Stimulated activated CD8-positive, alpha-beta memory T cell treated with anti-CD3 and anti-CD28 coated beads, Interleukin-2, amount 100 ng/mL, for 1 hour (primary cell): ENCODE measurements around the gene ALAS2.
"Not testable (repeated sequence)": the region's sequence is repeated elsewhere in the genome, so short reads cannot be mapped to it uniquely, and the experiment has no call there.

ENCODE experiments used
- DNase-seq, 2 donors: peaks; one replicate each; pipeline ENCODE4 v3.0.0-alpha.2; 2020; ENCODE audit warnings: low read depth in 2 of 2

ALAS2 gene

GRCh38 chrX:55030271-55031205, at the start of gene ALAS2:
TSS of gene ALAS2 (minus strand) at chrX:55030977. CDS start at chrX:55026000, 4,977 bp downstream.
- DNase-seq: no peak

- no peak for DNase-seq
These were observed 44.2 kb upstream of the ALAS2 start, which contains the start of gene PAGE2B for GRCh38 chrX:55074851-55075467. TSS of gene PAGE2B (plus strand) at chrX:55075030. CDS start at chrX:55076042, 1,012 bp downstream.

GRCh38 chrX:55072286-55072685, 41.5 kb upstream of the ALAS2 start:
- DNase-seq: no peak

- DNase-seq: not testable (repeated sequence)
These were observed 36.4 kb upstream of the ALAS2 start for GRCh38 chrX:55067180-55067579.

- DNase-seq: no peak
These were observed 27.0 kb upstream of the ALAS2 start for GRCh38 chrX:55057675-55058249.

GRCh38 chrX:55056820-55057674, 26.3 kb upstream of the ALAS2 start:
- no peak for DNase-seq

GRCh38 chrX:55050599-55050998, 19.8 kb upstream of the ALAS2 start:
- DNase-seq: not testable (repeated sequence)

GRCh38 chrX:55041514-55041913, 10.7 kb upstream of the ALAS2 start:
- DNase-seq: no peak

GRCh38 chrX:55039471-55039870, 8.7 kb upstream of the ALAS2 start:
- DNase-seq: no peak

- DNase-seq: no peak
These were observed 2.7 kb upstream of the ALAS2 start for GRCh38 chrX:55033429-55033828.

- no peak for DNase-seq
These were observed 1.5 kb downstream of the ALAS2 start for GRCh38 chrX:55029291-55029690.

- no peak for DNase-seq
These were observed 2.2 kb downstream of the ALAS2 start for GRCh38 chrX:55028611-55029010.

- DNase-seq: no peak
These were observed 2.7 kb downstream of the ALAS2 start for GRCh38 chrX:55028040-55028439.

- DNase-seq: no peak
These were observed 3.9 kb downstream of the ALAS2 start for GRCh38 chrX:55026840-55027239.

GRCh38 chrX:55026143-55026542, 4.6 kb downstream of the ALAS2 start:
- DNase-seq: no peak

- DNase-seq: no peak
These were observed 15.9 kb downstream of the ALAS2 start for GRCh38 chrX:55014897-55015299.

GRCh38 chrX:55011294-55011693, 19.5 kb downstream of the ALAS2 start:
- no peak for DNase-seq

GRCh38 chrX:55008571-55009358, 22.0 kb downstream of the ALAS2 start:
- no peak for DNase-seq

GRCh38 chrX:55007656-55008055, 23.1 kb downstream of the ALAS2 start:
- no peak for DNase-seq

- no peak for DNase-seq
These were observed 23.8 kb downstream of the ALAS2 start for GRCh38 chrX:55006827-55007621.
